IMR-90 (cell line): ENCODE results near the gene CSRP1. TPM values are rescaled to one million over a fixed set of nuclear protein-coding genes. Genes with fewer than 3 reads are reported as not detected.
A peak's percentile ranks its signal among the peaks of the same experiment; 100 is the strongest.

ENCODE experiments used
- ATAC-seq: fragments of 200-7000 bp; cut with Tn5 transposase; 2 replicates; pipeline ENCODE4 v1.9.1; 2020; ENCODE audit warnings: low read depth, mild to moderate bottlenecking, moderate library complexity
- BruUV-seq: library from RNA; stranded (reverse); fragments of 400-500 nt; replicated peaks from 2 replicates; lab custom pipeline; 2021; lab: Mats Ljungman, UMichigan
- CTCF ChIA-PET: fragments of 300-600 bp; formaldehyde crosslinking; extraction: SDS; loops from one replicate; lab custom pipeline; 2021; ENCODE audit warnings: antibody characterized with exemption; lab: Yijun Ruan, JAX
- POLR2A ChIA-PET: fragments of 300-600 bp; sonication (Branson Sonifier 250); formaldehyde crosslinking; loops from one replicate; lab custom pipeline; 2022; ENCODE audit warnings: antibody characterized with exemption; ENCODE audit not compliant: unreplicated experiment; lab: Charles Lee
- DNase-seq: peaks from one replicate; pipeline ENCODE4 v3.0.0; 2013
- H2AFZ ChIP-seq: replicated peaks from 2 replicates; pipeline ENCODE3; 2013; ENCODE audit warnings: low read length, mild to moderate bottlenecking; ENCODE audit not compliant: poor library complexity
- H2AK5ac ChIP-seq: 2 replicates; pipeline ENCODE4 v1.6.1; 2013; ENCODE audit warnings: low read depth, low read length, inconsistent platforms
- H2AK9ac ChIP-seq: replicated peaks from 2 replicates; pipeline ENCODE3; 2013; ENCODE audit warnings: mild to moderate bottlenecking, low read depth, low read length, moderate library complexity; ENCODE audit not compliant: poor library complexity
- H2BK120ac ChIP-seq: 2 replicates; pipeline ENCODE4 v1.6.1; 2013; ENCODE audit warnings: low read depth, low read length, inconsistent platforms
- H2BK15ac ChIP-seq: 3 replicates; pipeline ENCODE4 v1.6.1; 2013; ENCODE audit warnings: low read depth, low read length, inconsistent platforms
- H2BK20ac ChIP-seq: 2 replicates; pipeline ENCODE4 v1.6.1; 2013; ENCODE audit warnings: low read depth, mild to moderate bottlenecking, inconsistent platforms, low read length, moderate library complexity
- H2BK5ac ChIP-seq: 2 replicates; pipeline ENCODE4 v1.6.1; 2013; ENCODE audit warnings: mild to moderate bottlenecking, low read depth, low read length, inconsistent platforms; ENCODE audit not compliant: poor library complexity, severe bottlenecking
- H3K14ac ChIP-seq: replicated peaks from 2 replicates; pipeline ENCODE4 v1.6.1; 2013; ENCODE audit warnings: low read depth, low read length, inconsistent platforms
- H3K18ac ChIP-seq: 2 replicates; pipeline ENCODE4 v1.6.1; 2013; ENCODE audit warnings: low read depth, low read length, control low read depth
- H3K23ac ChIP-seq: 2 replicates; pipeline ENCODE4 v1.6.1; 2013; ENCODE audit warnings: low read depth, low read length, inconsistent platforms
- H3K27ac ChIP-seq: 2 replicates; pipeline ENCODE4 v1.5.1; 2013; ENCODE audit warnings: mild to moderate bottlenecking, control low read depth, low read length; ENCODE audit not compliant: insufficient read depth
- H3K27me3 ChIP-seq: 2 replicates; pipeline ENCODE4 v1.6.1; 2013; ENCODE audit warnings: low read length; ENCODE audit not compliant: control insufficient read depth, insufficient read depth
- H3K36me3 ChIP-seq: 2 replicates; pipeline ENCODE4 v1.6.1; 2013; ENCODE audit warnings: low read length, mixed read lengths; ENCODE audit not compliant: control insufficient read depth, insufficient read depth
- H3K4ac ChIP-seq: 2 replicates; pipeline ENCODE4 v1.6.1; 2013; ENCODE audit warnings: low read depth, low read length, inconsistent platforms
- H3K4me1 ChIP-seq: 2 replicates; pipeline ENCODE4 v1.6.1; 2013; ENCODE audit warnings: low read length, mixed read lengths; ENCODE audit not compliant: control insufficient read depth, insufficient read depth
- H3K4me2 ChIP-seq: 2 replicates; pipeline ENCODE4 v1.6.1; 2013; ENCODE audit warnings: low read depth, mild to moderate bottlenecking, control low read depth, low read length, moderate library complexity
- H3K4me3 ChIP-seq: 2 replicates; pipeline ENCODE4 v1.5.1; 2013; ENCODE audit warnings: low read depth, mild to moderate bottlenecking, control low read depth, low read length, moderate library complexity; ENCODE audit not compliant: insufficient read depth
- H3K56ac ChIP-seq: 2 replicates; pipeline ENCODE4 v1.6.1; 2013; ENCODE audit warnings: low read length, inconsistent platforms; ENCODE audit not compliant: insufficient read depth; ENCODE audit errors: extremely low read depth
- H3K79me1 ChIP-seq, 2 experiments: 2 replicates each; pipeline ENCODE4 v1.6.1; 2013; ENCODE audit warnings: low read length in 2 of 2, inconsistent platforms in 1 of 2, low read depth in 1 of 2
- H3K9ac ChIP-seq: 2 replicates; pipeline ENCODE4 v1.6.1; 2013; ENCODE audit warnings: low read depth, low read length, control low read depth
- H3K9me1 ChIP-seq: 2 replicates; pipeline ENCODE4 v1.6.1; 2013; ENCODE audit warnings: low read length, inconsistent platforms; ENCODE audit not compliant: insufficient read depth
- H3K9me3 ChIP-seq: 2 replicates; pipeline ENCODE4 v1.6.1; 2013; ENCODE audit warnings: low read length; ENCODE audit not compliant: control insufficient read depth, insufficient read depth
- H4K20me1 ChIP-seq: 2 replicates; pipeline ENCODE4 v1.6.1; 2013; ENCODE audit warnings: low read length, inconsistent platforms; ENCODE audit not compliant: insufficient read depth
- H4K5ac ChIP-seq: 2 replicates; pipeline ENCODE4 v1.6.1; 2013; ENCODE audit warnings: mild to moderate bottlenecking, low read depth, low read length, control low read depth
- H4K8ac ChIP-seq, 2 experiments: 2 replicates each; pipeline ENCODE4 v1.6.1; 2013; ENCODE audit warnings: low read depth in 2 of 2, low read length in 2 of 2, control low read depth in 1 of 2, inconsistent platforms in 1 of 2
- H4K91ac ChIP-seq: 2 replicates; pipeline ENCODE4 v1.6.1; 2013; ENCODE audit warnings: low read depth, low read length, inconsistent platforms; ENCODE audit not compliant: insufficient read depth
- BHLHE40 ChIP-seq: fragments of 150-350 bp; IDR thresholded peaks from 2 replicates; pipeline ENCODE4 v1.6.1; 2016; ENCODE audit warnings: mild to moderate bottlenecking, low read depth, low read length
- CHD1 ChIP-seq: IDR thresholded peaks from 2 replicates; pipeline ENCODE4 v1.6.1; 2012; ENCODE audit warnings: low read depth, low read length, improper control_type of control experiment
- MAFK ChIP-seq: IDR thresholded peaks from 2 replicates; pipeline ENCODE4 v1.6.1; 2012; ENCODE audit warnings: low read depth, low read length, improper control_type of control experiment
- MXI1 ChIP-seq: IDR thresholded peaks from 2 replicates; pipeline ENCODE4 v1.6.1; 2012; ENCODE audit warnings: low read depth, mild to moderate bottlenecking, low read length, moderate library complexity, borderline replicate concordance
- NFE2L2 ChIP-seq: fragments of 150-350 bp; IDR thresholded peaks from 2 replicates; pipeline ENCODE4 v1.6.1; 2016; ENCODE audit warnings: low read depth, mild to moderate bottlenecking, low read length
- POLR2A ChIP-seq: IDR thresholded peaks from 2 replicates; pipeline ENCODE4 v1.6.1; 2012; ENCODE audit warnings: mild to moderate bottlenecking, low read depth, low read length
- RAD21 ChIP-seq: IDR thresholded peaks from 2 replicates; pipeline ENCODE4 v1.6.1; 2012; ENCODE audit warnings: low read length, improper control_type of control experiment
- RCOR1 ChIP-seq: IDR thresholded peaks from 2 replicates; pipeline ENCODE4 v1.6.1; 2012; ENCODE audit warnings: mild to moderate bottlenecking, low read length, improper control_type of control experiment; ENCODE audit not compliant: insufficient replicate concordance
- RFX5 ChIP-seq: IDR thresholded peaks from 2 replicates; pipeline ENCODE4 v1.8.0; 2012; ENCODE audit warnings: low read depth, mild to moderate bottlenecking, low read length, moderate library complexity
- SMC3 ChIP-seq: fragments of 150-350 bp; IDR thresholded peaks from 2 replicates; pipeline ENCODE4 v1.6.1; 2016; ENCODE audit warnings: low read depth, mild to moderate bottlenecking, antibody characterized with exemption, low read length, moderate library complexity
- WGBS, 2 experiments: methylation state at CpG; one replicate each; pipeline versions ENCODE4 v1.1.5 to v1.1.7; 2013; ENCODE audit warnings: missing lambda C conversion rate in 2 of 2; ENCODE audit not compliant: insufficient read length in 1 of 2; ENCODE audit errors: extremely low coverage in 2 of 2; 5-methylcytosine and 5-hydroxymethylcytosine counted together
- dilution Hi-C: fragments of 300-500 bp; cut with HindIII; formaldehyde crosslinking; loops from one replicate; pipeline ENCODE4 v1.14.3; 2018; ENCODE audit warnings: low sequenced_read_pairs; ENCODE audit not compliant: unreplicated experiment
- in situ Hi-C: fragments of 300-500 bp; cut with MboI; formaldehyde crosslinking; loops from 3 replicates; pipeline ENCODE4 v1.14.3; 2019; ENCODE audit warnings: low sequenced_read_pairs, inconsistent platforms, mixed read lengths
- intact Hi-C: fragments of 100-400 bp; cut with micrococcal nuclease; formaldehyde crosslinking; loops from 2 replicates; pipeline ENCODE4 v1.10.0; 2022
- polyA plus RNA-seq, 3 experiments: library from polyadenylated mRNA; depleted of rRNA; stranded (reverse); fragments of >200 nt; gene quantifications; 2 replicates each; pipeline ENCODE4 v1.2.3, GENCODE V29; 2012; ENCODE audit warnings: low replicate concordance in 1 of 3
- total RNA-seq: library from RNA; depleted of rRNA; stranded (reverse); fragments of >200 nt; gene quantifications from 2 replicates; pipeline ENCODE4 v1.2.3, GENCODE V29; 2012
- TF ChIP-seq, protein P1 (sequence below): fragments of 150-350 bp; IDR thresholded peaks from 2 replicates; pipeline ENCODE4 v1.6.1; 2017; ENCODE audit warnings: mild to moderate bottlenecking, antibody characterized with exemption, low read length, low read depth
- TF ChIP-seq, protein P2 (sequence below): fragments of 150-350 bp; IDR thresholded peaks from 2 replicates; pipeline ENCODE4 v1.6.1; 2016; ENCODE audit warnings: low read depth, mild to moderate bottlenecking, low read length, moderate library complexity, borderline replicate concordance
- TF ChIP-seq, protein P3 (sequence below): conservative IDR thresholded peaks from 2 replicates; pipeline ENCODE4 v1.5.1; 2012; ENCODE audit warnings: mild to moderate bottlenecking, low read depth, low read length, improper control_type of control experiment

Gene CSRP1
- total and polyA plus RNA-seq, 2 of the 4 experiments (the other 2 are of a cell fraction) = 1,037 to 1,498 TPM

DNA sequence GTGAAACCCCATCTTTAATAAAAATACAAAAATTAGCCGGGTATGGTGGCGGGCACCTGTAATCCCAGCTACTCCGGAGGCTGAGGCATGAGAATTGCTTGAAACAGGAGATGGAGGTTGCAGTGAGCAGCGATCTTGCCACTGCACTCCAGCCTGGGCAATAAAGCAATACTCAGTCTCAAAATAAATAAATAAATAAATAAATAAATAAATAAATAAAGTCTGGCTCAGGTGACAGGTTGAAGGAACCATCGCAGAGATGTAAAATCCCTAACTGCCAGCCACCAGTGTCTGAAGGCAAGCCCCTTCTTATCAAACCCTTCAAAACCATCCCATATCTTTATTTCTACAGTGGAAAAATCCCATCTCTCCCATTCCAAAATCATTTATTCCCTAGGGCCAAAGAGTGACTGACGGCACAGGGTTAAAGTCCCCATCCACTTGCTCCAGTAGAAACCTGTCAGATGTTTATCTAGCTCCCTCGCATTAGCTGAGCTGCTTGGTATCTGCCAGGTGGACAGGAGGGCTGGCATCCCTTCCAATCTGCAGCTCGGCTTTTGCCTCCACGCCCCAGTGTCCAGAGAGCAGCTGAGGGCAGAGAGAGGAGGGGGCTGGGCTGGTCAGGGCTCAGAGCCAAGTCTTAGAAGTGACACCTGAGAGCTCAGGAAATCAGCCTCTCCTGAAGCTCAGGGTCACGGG lies 5.0 kb downstream of the CSRP1 start:
- peak overlapping the region; percentile 62 for H2BK15ac ChIP-seq
- peak overlapping the region; percentile 48 to 80 for H4K8ac ChIP-seq
- peak overlapping the region; percentile 84 for H4K91ac ChIP-seq
- TF ChIP-seq SMC3 = no peak
- no peak; the same call in 1 of the 2 replicates for TF ChIP-seq POLR2A
- TF ChIP-seq, protein P1, sequence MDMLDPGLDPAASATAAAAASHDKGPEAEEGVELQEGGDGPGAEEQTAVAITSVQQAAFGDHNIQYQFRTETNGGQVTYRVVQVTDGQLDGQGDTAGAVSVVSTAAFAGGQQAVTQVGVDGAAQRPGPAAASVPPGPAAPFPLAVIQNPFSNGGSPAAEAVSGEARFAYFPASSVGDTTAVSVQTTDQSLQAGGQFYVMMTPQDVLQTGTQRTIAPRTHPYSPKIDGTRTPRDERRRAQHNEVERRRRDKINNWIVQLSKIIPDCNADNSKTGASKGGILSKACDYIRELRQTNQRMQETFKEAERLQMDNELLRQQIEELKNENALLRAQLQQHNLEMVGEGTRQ = no peak
- no peak for TF ChIP-seq MXI1
- TF ChIP-seq RCOR1 = no peak
- TF ChIP-seq RAD21 = no peak
- TF ChIP-seq, protein P2, sequence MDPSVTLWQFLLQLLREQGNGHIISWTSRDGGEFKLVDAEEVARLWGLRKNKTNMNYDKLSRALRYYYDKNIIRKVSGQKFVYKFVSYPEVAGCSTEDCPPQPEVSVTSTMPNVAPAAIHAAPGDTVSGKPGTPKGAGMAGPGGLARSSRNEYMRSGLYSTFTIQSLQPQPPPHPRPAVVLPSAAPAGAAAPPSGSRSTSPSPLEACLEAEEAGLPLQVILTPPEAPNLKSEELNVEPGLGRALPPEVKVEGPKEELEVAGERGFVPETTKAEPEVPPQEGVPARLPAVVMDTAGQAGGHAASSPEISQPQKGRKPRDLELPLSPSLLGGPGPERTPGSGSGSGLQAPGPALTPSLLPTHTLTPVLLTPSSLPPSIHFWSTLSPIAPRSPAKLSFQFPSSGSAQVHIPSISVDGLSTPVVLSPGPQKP = no peak
- TF ChIP-seq RFX5 = no peak
- no peak for TF ChIP-seq MAFK
- TF ChIP-seq, protein P3, sequence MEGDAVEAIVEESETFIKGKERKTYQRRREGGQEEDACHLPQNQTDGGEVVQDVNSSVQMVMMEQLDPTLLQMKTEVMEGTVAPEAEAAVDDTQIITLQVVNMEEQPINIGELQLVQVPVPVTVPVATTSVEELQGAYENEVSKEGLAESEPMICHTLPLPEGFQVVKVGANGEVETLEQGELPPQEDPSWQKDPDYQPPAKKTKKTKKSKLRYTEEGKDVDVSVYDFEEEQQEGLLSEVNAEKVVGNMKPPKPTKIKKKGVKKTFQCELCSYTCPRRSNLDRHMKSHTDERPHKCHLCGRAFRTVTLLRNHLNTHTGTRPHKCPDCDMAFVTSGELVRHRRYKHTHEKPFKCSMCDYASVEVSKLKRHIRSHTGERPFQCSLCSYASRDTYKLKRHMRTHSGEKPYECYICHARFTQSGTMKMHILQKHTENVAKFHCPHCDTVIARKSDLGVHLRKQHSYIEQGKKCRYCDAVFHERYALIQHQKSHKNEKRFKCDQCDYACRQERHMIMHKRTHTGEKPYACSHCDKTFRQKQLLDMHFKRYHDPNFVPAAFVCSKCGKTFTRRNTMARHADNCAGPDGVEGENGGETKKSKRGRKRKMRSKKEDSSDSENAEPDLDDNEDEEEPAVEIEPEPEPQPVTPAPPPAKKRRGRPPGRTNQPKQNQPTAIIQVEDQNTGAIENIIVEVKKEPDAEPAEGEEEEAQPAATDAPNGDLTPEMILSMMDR = no peak
- no peak for TF ChIP-seq NFE2L2
- TF ChIP-seq CHD1 = no peak
- no peak for TF ChIP-seq BHLHE40
- ChIA-PET POLR2A (interaction anchor here (1.8 to 3.0 kb wide), 2 partner anchors 12 to 40 kb away, joined by 8 read pairs; no protein-coding TSS in a partner anchor), CTCF (interaction anchor here (1.1 to 4.5 kb wide), 4 partner anchors 10 to 54 kb away, joined by 3 to 31 read pairs (median 6); no protein-coding TSS in a partner anchor)
- peaks cover 0 to 54% of the 10 kb centered on the region in 2 experiments; a peak in 2 of 4 replicates for H3K79me1 ChIP-seq
- peak overlapping the region; percentile 88 for H2AK5ac ChIP-seq
- no TSS peak for BruUV-seq
- peak overlapping the region; percentile 97 for H3K4ac ChIP-seq
- peak overlapping the region; percentile 58 for H4K5ac ChIP-seq
- peak overlapping the region; percentile 90; the same call in 1 of the 2 replicates for H3K23ac ChIP-seq
- H3K4me2 ChIP-seq = peak overlapping the region; percentile 19
- DNase-seq = no peak
- H2AFZ ChIP-seq = no peak overlapping the region
- H2AK9ac ChIP-seq = peak overlapping the region; percentile 6
- H3K14ac ChIP-seq = peak overlapping the region; percentile 96
- H2BK5ac ChIP-seq = peak overlapping the region; percentile 83
- dilution Hi-C loops (no loop called here), intact Hi-C loops (no loop called here), in situ Hi-C loops (no loop called here)
- peaks cover 47% of the 10 kb centered on the region for H3K9me1 ChIP-seq
- no CpG with 5 or more reads among the region's 10 CpGs for whole genome bisulfite sequencing, 2 experiments
- peak overlapping the region; percentile 16; the same call in 1 of the 2 replicates for H3K56ac ChIP-seq
- no peaks in the 10 kb centered on the region for H3K9me3 ChIP-seq
- peak overlapping the region; percentile 86 for H2BK120ac ChIP-seq
- no peak for ATAC-seq
- H4K20me1 ChIP-seq = peaks cover 64% of the 10 kb centered on the region
- H3K4me3 ChIP-seq = no peak overlapping the region
- peaks cover 42% of the 10 kb centered on the region for H3K4me1 ChIP-seq
- H3K36me3 ChIP-seq = peaks cover 41% of the 10 kb centered on the region
- H2BK20ac ChIP-seq = peak overlapping the region; percentile 73
- peak overlapping the region; percentile 82 for H3K9ac ChIP-seq
- H3K27me3 ChIP-seq = no peaks in the 10 kb centered on the region
- H3K18ac ChIP-seq = peak overlapping the region; percentile 86
- H3K27ac ChIP-seq = peak overlapping the region; percentile 94
